Activated CD4-positive, alpha-beta T cell treated with anti-CD3 and anti-CD28 coated beads, Interleukin-2, amount 10 ng/mL, durations not matched to agents 7 days and 5 days (primary cell): ENCODE results near the gene RPS6KA6. TPM values are rescaled to one million over a fixed set of nuclear protein-coding genes. Genes with fewer than 3 reads are reported as not detected.

Source experiments
- CTCF ChIA-PET: fragments of 350-600 bp; sonication (Branson Sonifier 250); formaldehyde crosslinking; loops from one replicate; lab custom pipeline; 2021; ENCODE audit warnings: antibody characterized with exemption; lab: Charles Lee
- POLR2A ChIA-PET: fragments of 350-600 bp; sonication (Branson Sonifier 250); formaldehyde crosslinking; loops from one replicate; lab custom pipeline; 2021; ENCODE audit warnings: antibody characterized with exemption; lab: Charles Lee
- DNase-seq: peaks from one replicate; pipeline ENCODE4 v3.0.0-alpha.2; 2020
- H3K27ac Mint-ChIP-seq: one replicate; pipeline ENCODE4 v1.8.0; 2021; ENCODE audit warnings: mild to moderate bottlenecking, moderate library complexity, mixed read lengths
- H3K27me3 Mint-ChIP-seq: one replicate; pipeline ENCODE4 v1.8.0; 2021; ENCODE audit warnings: mixed read lengths
- H3K36me3 Mint-ChIP-seq: one replicate; pipeline ENCODE4 v1.8.0; 2021; ENCODE audit warnings: low read depth, mixed read lengths
- H3K4me1 Mint-ChIP-seq: one replicate; pipeline ENCODE4 v1.8.0; 2021; ENCODE audit warnings: mixed read lengths
- H3K4me3 Mint-ChIP-seq: one replicate; pipeline ENCODE4 v1.8.0; 2021; ENCODE audit warnings: mild to moderate bottlenecking, moderate library complexity, mixed read lengths
- H3K9me3 Mint-ChIP-seq: one replicate; pipeline ENCODE4 v1.8.0; 2021; ENCODE audit warnings: mixed read lengths
- total RNA-seq, 2 experiments: library from RNA; stranded (reverse); gene quantifications; one replicate each; pipeline ENCODE4 v1.2.3, GENCODE V29; 2021

RPS6KA6 gene
- total RNA-seq, 2 experiments from 2014 or later = not detected

GRCh38 chrX:84186603-84187532, 1.1 kb downstream of the RPS6KA6 start:
- POLR2A ChIA-PET = no interaction called here
- CTCF ChIA-PET = no interaction called here
- H3K27ac Mint-ChIP-seq = no peak overlapping the region
- H3K27me3 Mint-ChIP-seq = peaks cover 9% of the 10 kb centered on the region
- H3K36me3 Mint-ChIP-seq = no peaks in the 10 kb centered on the region
- no peaks in the 10 kb centered on the region for H3K9me3 Mint-ChIP-seq
- DNase-seq = no peak
- peaks cover 2% of the 10 kb centered on the region for H3K4me1 Mint-ChIP-seq
- H3K4me3 Mint-ChIP-seq = peak overlapping the region; percentile 2

- no peak for DNase-seq
- Mint-ChIP-seq H3K9me3 (no peaks in the 10 kb centered on the region), H3K36me3 (no peaks in the 10 kb centered on the region), H3K27me3 (peaks cover 5% of the 10 kb centered on the region), H3K27ac (no peak overlapping the region), H3K4me1 (peaks cover 2% of the 10 kb centered on the region), H3K4me3 (no peak overlapping the region)
- CTCF ChIA-PET = no interaction called here
- POLR2A ChIA-PET = no interaction called here
Observed at GRCh38 chrX:84182516-84182915, 5.5 kb downstream of the RPS6KA6 start.

DNA sequence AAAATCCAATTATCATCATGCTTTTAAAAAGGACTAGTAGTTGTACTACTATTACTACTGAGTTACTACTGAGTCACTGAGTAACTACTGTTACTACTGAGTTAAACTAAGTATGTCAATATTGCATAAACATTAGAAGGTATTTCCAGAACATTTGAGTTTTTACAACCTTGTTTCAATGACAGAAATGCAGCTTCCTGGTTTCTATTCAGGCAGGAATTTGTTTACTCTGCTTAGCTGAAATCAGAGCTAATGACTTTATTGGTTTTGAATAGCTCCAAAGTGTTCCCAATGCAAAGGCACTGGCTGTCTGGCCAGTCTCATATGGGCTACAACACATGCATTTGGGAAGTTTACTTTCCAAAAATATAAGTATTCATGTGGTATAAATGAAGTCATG, 12.0 kb downstream of the RPS6KA6 start:
- no peak for DNase-seq
- H3K9me3 Mint-ChIP-seq = no peaks in the 10 kb centered on the region
- no peak overlapping the region for H3K4me3 Mint-ChIP-seq
- ChIA-PET CTCF (no interaction called here), POLR2A (no interaction called here)
- H3K36me3 Mint-ChIP-seq = no peaks in the 10 kb centered on the region
- no peaks in the 10 kb centered on the region for H3K27me3 Mint-ChIP-seq
- H3K4me1 Mint-ChIP-seq = no peaks in the 10 kb centered on the region
- H3K27ac Mint-ChIP-seq = no peak overlapping the region

DNA sequence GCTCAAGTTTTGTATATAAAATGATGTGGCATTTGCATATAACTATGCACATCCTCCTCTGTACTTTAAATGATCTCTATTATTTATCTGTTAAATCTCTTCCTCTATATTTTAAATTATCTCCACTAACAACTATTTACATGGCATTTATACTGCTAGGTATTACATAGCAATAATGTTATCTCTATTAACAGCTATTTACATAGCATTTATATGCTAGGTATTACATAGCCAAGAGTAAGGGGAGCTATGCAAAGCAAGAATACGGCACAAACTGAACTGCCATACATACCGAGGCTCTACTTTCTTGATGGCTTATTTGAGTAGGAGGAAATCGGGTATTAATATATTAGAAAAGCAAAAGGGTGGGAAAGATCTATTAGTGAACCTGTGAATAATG, 12.7 kb downstream of the RPS6KA6 start:
- H3K4me1 Mint-ChIP-seq = no peaks in the 10 kb centered on the region
- DNase-seq = no peak
- ChIA-PET CTCF (no interaction called here), POLR2A (no interaction called here)
- H3K27ac Mint-ChIP-seq = no peak overlapping the region
- no peaks in the 10 kb centered on the region for H3K36me3 Mint-ChIP-seq
- H3K4me3 Mint-ChIP-seq = no peak overlapping the region
- H3K9me3 Mint-ChIP-seq = no peaks in the 10 kb centered on the region
- no peaks in the 10 kb centered on the region for H3K27me3 Mint-ChIP-seq

- no peak overlapping the region for H3K4me3 Mint-ChIP-seq
- H3K9me3 Mint-ChIP-seq = no peaks in the 10 kb centered on the region
- ChIA-PET CTCF (no interaction called here), POLR2A (no interaction called here)
- no peaks in the 10 kb centered on the region for H3K27me3 Mint-ChIP-seq
- H3K27ac Mint-ChIP-seq = no peak overlapping the region
- DNase-seq = no peak
- H3K36me3 Mint-ChIP-seq = no peaks in the 10 kb centered on the region
- H3K4me1 Mint-ChIP-seq = no peaks in the 10 kb centered on the region
Observed at GRCh38 chrX:84174348-84174747, 13.7 kb downstream of the RPS6KA6 start.

GRCh38 chrX:84170931-84171330, 17.1 kb downstream of the RPS6KA6 start:
- no peaks in the 10 kb centered on the region for H3K4me1 Mint-ChIP-seq
- no peak overlapping the region for H3K27ac Mint-ChIP-seq
- H3K36me3 Mint-ChIP-seq = no peaks in the 10 kb centered on the region
- DNase-seq = no peak
- ChIA-PET CTCF (no interaction called here), POLR2A (no interaction called here)
- no peaks in the 10 kb centered on the region for H3K27me3 Mint-ChIP-seq
- H3K9me3 Mint-ChIP-seq = no peaks in the 10 kb centered on the region
- H3K4me3 Mint-ChIP-seq = no peak overlapping the region

DNA sequence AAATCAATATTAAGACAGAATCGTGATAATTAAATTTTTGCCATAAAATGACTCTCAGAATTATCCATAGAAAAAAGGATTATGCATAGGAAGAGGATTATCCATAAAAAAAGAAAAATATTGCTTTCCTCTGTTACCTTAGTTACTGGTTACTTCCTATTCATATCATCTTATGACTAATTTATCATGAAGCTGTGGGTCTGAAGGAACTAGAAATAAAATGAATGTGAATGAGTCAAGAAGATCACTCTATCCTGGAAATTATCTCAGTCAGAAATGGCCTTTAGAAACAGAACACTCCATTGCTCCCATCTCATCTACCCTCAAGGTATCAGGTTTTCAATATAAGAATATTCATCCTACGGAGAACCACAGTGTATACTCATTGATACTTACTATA, 19.4 kb downstream of the RPS6KA6 start:
- Mint-ChIP-seq H3K4me1 (no peaks in the 10 kb centered on the region), H3K9me3 (no peaks in the 10 kb centered on the region), H3K36me3 (no peaks in the 10 kb centered on the region), H3K4me3 (no peak overlapping the region), H3K27me3 (no peaks in the 10 kb centered on the region), H3K27ac (no peak overlapping the region)
- no peak for DNase-seq
- ChIA-PET CTCF (no interaction called here), POLR2A (no interaction called here)

- Mint-ChIP-seq H3K4me3 (no peak overlapping the region), H3K9me3 (no peaks in the 10 kb centered on the region), H3K4me1 (no peaks in the 10 kb centered on the region), H3K27ac (no peak overlapping the region), H3K36me3 (no peaks in the 10 kb centered on the region), H3K27me3 (no peaks in the 10 kb centered on the region)
- ChIA-PET POLR2A (no interaction called here), CTCF (no interaction called here)
- no peak for DNase-seq
Observed at GRCh38 chrX:84168095-84168494, 19.9 kb downstream of the RPS6KA6 start.

GRCh38 chrX:84165711-84166110, 22.3 kb downstream of the RPS6KA6 start:
- H3K9me3 Mint-ChIP-seq = no peaks in the 10 kb centered on the region
- POLR2A ChIA-PET = no interaction called here
- no peaks in the 10 kb centered on the region for H3K27me3 Mint-ChIP-seq

GRCh38 chrX:84162401-84162800, 25.6 kb downstream of the RPS6KA6 start:
- Mint-ChIP-seq H3K4me3 (no peak overlapping the region), H3K9me3 (no peaks in the 10 kb centered on the region), H3K4me1 (no peaks in the 10 kb centered on the region), H3K27me3 (no peaks in the 10 kb centered on the region), H3K36me3 (no peaks in the 10 kb centered on the region), H3K27ac (no peak overlapping the region)
- ChIA-PET CTCF (no interaction called here), POLR2A (no interaction called here)
- no peak for DNase-seq

More at GRCh38 chrX:84165711-84166110, 22.3 kb downstream of the RPS6KA6 start:
- no peaks in the 10 kb centered on the region for H3K36me3 Mint-ChIP-seq
- CTCF ChIA-PET = no interaction called here
- no peak overlapping the region for H3K4me3 Mint-ChIP-seq
- DNase-seq = no peak
- H3K4me1 Mint-ChIP-seq = no peaks in the 10 kb centered on the region
- H3K27ac Mint-ChIP-seq = no peak overlapping the region

DNA sequence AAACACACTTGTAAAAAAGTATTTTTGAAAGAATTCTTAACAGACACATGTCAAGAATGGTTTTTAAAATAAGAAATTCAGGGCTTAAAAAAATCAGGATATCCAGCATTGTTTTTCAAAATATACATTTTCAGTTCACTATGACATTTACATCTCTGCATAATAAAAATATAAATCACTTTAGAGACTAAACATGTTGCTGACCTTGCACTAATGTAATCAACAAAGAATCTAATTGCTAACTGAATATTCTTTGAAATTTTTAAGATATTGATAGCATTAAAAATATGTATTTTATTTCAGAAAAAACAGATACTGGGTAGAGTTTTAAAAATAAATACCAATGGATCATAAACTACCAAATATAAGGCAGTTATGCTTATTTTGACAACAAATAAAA, 26.4 kb downstream of the RPS6KA6 start:
- POLR2A ChIA-PET = no interaction called here
- H3K9me3 Mint-ChIP-seq = no peaks in the 10 kb centered on the region

GRCh38 chrX:84160736-84161135, 27.3 kb downstream of the RPS6KA6 start:
- no peaks in the 10 kb centered on the region for H3K4me1 Mint-ChIP-seq
- no peak overlapping the region for H3K4me3 Mint-ChIP-seq
- H3K9me3 Mint-ChIP-seq = no peaks in the 10 kb centered on the region
- no peak for DNase-seq
- H3K27me3 Mint-ChIP-seq = no peaks in the 10 kb centered on the region
- ChIA-PET CTCF (no interaction called here), POLR2A (no interaction called here)
- no peaks in the 10 kb centered on the region for H3K36me3 Mint-ChIP-seq
- H3K27ac Mint-ChIP-seq = no peak overlapping the region

More for the DNA sequence above, 26.4 kb downstream of the RPS6KA6 start:
- Mint-ChIP-seq H3K27me3 (no peaks in the 10 kb centered on the region), H3K27ac (no peak overlapping the region), H3K4me1 (no peaks in the 10 kb centered on the region), H3K36me3 (no peaks in the 10 kb centered on the region), H3K4me3 (no peak overlapping the region)
- DNase-seq = no peak
- CTCF ChIA-PET = no interaction called here

- Mint-ChIP-seq H3K4me3 (no peak overlapping the region), H3K9me3 (no peaks in the 10 kb centered on the region), H3K36me3 (no peaks in the 10 kb centered on the region), H3K4me1 (no peaks in the 10 kb centered on the region), H3K27ac (no peak overlapping the region), H3K27me3 (no peaks in the 10 kb centered on the region)
- ChIA-PET CTCF (no interaction called here), POLR2A (no interaction called here)
- no peak for DNase-seq
Observed at GRCh38 chrX:84156821-84157220, 31.2 kb downstream of the RPS6KA6 start.

GRCh38 chrX:84155938-84156337, 32.1 kb downstream of the RPS6KA6 start:
- no peaks in the 10 kb centered on the region for H3K4me1 Mint-ChIP-seq
- CTCF ChIA-PET = no interaction called here
- DNase-seq = no peak
- H3K4me3 Mint-ChIP-seq = no peak overlapping the region
- H3K27me3 Mint-ChIP-seq = no peaks in the 10 kb centered on the region
- H3K36me3 Mint-ChIP-seq = no peaks in the 10 kb centered on the region
- no peak overlapping the region for H3K27ac Mint-ChIP-seq
- POLR2A ChIA-PET = no interaction called here
- H3K9me3 Mint-ChIP-seq = no peaks in the 10 kb centered on the region
